Neural crest cell (in vitro differentiated cells): Measurements from ENCODE around the gene HBA2. TPM values are rescaled to one million over a fixed set of nuclear protein-coding genes. Genes with fewer than 3 reads are reported as not detected.
A peak's percentile ranks its signal among the peaks of the same experiment; 100 is the strongest.
"Not testable (repeated sequence)": the region's sequence is repeated elsewhere in the genome, so short reads cannot be mapped to it uniquely, and the experiment has no call there.

Source experiments
- DNase-seq: peaks from one replicate; pipeline ENCODE4 v3.0.0; 2021; ENCODE audit warnings: low read depth, mixed read lengths, low spot score
- H3K27ac Mint-ChIP-seq: one replicate; pipeline ENCODE4 v1.8.0; 2021; ENCODE audit warnings: mild to moderate bottlenecking, mixed read lengths; ENCODE audit not compliant: unreplicated experiment
- H3K27me3 Mint-ChIP-seq: 2 replicates; pipeline ENCODE4 v1.8.0; 2021; ENCODE audit warnings: low read depth, mild to moderate bottlenecking, mixed read lengths
- H3K36me3 Mint-ChIP-seq: 2 replicates; pipeline ENCODE4 v1.8.0; 2021; ENCODE audit warnings: low read depth, mild to moderate bottlenecking, mixed read lengths
- H3K4me1 Mint-ChIP-seq: 2 replicates; pipeline ENCODE4 v1.8.0; 2021; ENCODE audit warnings: mixed read lengths
- H3K4me3 Mint-ChIP-seq: one replicate; pipeline ENCODE4 v1.8.0; 2021; ENCODE audit warnings: mild to moderate bottlenecking, mixed read lengths
- H3K9me3 Mint-ChIP-seq: 2 replicates; pipeline ENCODE4 v1.8.0; 2021; ENCODE audit warnings: mixed read lengths
- CTCF ChIP-seq: fragments of 200-600 bp; sonication (generic); conservative IDR thresholded peaks from 2 replicates; pipeline ENCODE4 v1.5.0; 2021; ENCODE audit warnings: antibody characterized with exemption, mild to moderate bottlenecking
- total RNA-seq: library from RNA; stranded (reverse); gene quantifications from 2 replicates; pipeline ENCODE4 v1.2.1, GENCODE V29; 2021

The HBA2 gene
- total RNA-seq, 1 donor from 2014 or later, result not detected

GRCh38 chr16:143456-143855 is 29.2 kb upstream of the HBA2 start:
- Mint-ChIP-seq H3K27me3 (peaks cover 12% of the 10 kb centered on the region), H3K4me1 (peaks cover 5% of the 10 kb centered on the region), H3K27ac (no peak overlapping the region), H3K9me3 (no peaks in the 10 kb centered on the region), H3K36me3 (no peaks in the 10 kb centered on the region), H3K4me3 (no peak overlapping the region)
- no peak for TF ChIP-seq CTCF
- no peak for DNase-seq

GRCh38 chr16:144797-145252 is 27.9 kb upstream of the HBA2 start:
- Mint-ChIP-seq H3K27ac (no peak overlapping the region), H3K27me3 (peaks cover 25% of the 10 kb centered on the region), H3K4me1 (no peaks in the 10 kb centered on the region), H3K4me3 (no peak overlapping the region), H3K9me3 (no peaks in the 10 kb centered on the region), H3K36me3 (no peaks in the 10 kb centered on the region)
- no peak for DNase-seq
- no peak for TF ChIP-seq CTCF

- TF ChIP-seq CTCF, result no peak
- Mint-ChIP-seq H3K4me1 (no peaks in the 10 kb centered on the region), H3K27me3 (peaks cover 43% of the 10 kb centered on the region), H3K9me3 (no peaks in the 10 kb centered on the region), H3K4me3 (no peak overlapping the region), H3K27ac (no peak overlapping the region), H3K36me3 (no peaks in the 10 kb centered on the region)
- no peak for DNase-seq
These were observed 26.0 kb upstream of the HBA2 start for GRCh38 chr16:146646-147045.

GRCh38 chr16:149024-149660 is 23.5 kb upstream of the HBA2 start:
- no peak for DNase-seq
- H3K4me3 Mint-ChIP-seq, result no peak overlapping the region
- no peaks in the 10 kb centered on the region for H3K36me3 Mint-ChIP-seq
- no peak overlapping the region for H3K27ac Mint-ChIP-seq
- no peaks in the 10 kb centered on the region for H3K9me3 Mint-ChIP-seq
- no peaks in the 10 kb centered on the region for H3K4me1 Mint-ChIP-seq
- no peak for TF ChIP-seq CTCF
- peaks cover 52% of the 10 kb centered on the region for H3K27me3 Mint-ChIP-seq

- no peak for TF ChIP-seq CTCF
- Mint-ChIP-seq H3K4me1 (peaks cover 7% of the 10 kb centered on the region), H3K9me3 (no peaks in the 10 kb centered on the region), H3K27me3 (peaks cover 77% of the 10 kb centered on the region), H3K36me3 (no peaks in the 10 kb centered on the region), H3K4me3 (peak within 1 kb of the TSS; percentile 65), H3K27ac (no peak within 1 kb of the TSS)
- no peak for DNase-seq
These were observed 20.2 kb upstream of the HBA2 start, which contains the start of gene HBZ for GRCh38 chr16:152141-153128. HBZ (plus strand) TSS chr16:152644; CDS start chr16:152910, 266 bp downstream.

- not testable (repeated sequence) for H3K9me3 Mint-ChIP-seq, H3K4me1 Mint-ChIP-seq, DNase-seq, H3K36me3 Mint-ChIP-seq, H3K27ac Mint-ChIP-seq
- Mint-ChIP-seq H3K4me3 (peak overlapping the region; percentile 54), H3K27me3 (peaks cover 83% of the 10 kb centered on the region)
These were observed 19.6 kb upstream of the HBA2 start for GRCh38 chr16:153129-153521.

- not testable (repeated sequence) for H3K4me3 Mint-ChIP-seq, H3K9me3 Mint-ChIP-seq, H3K27ac Mint-ChIP-seq, DNase-seq, H3K36me3 Mint-ChIP-seq, H3K4me1 Mint-ChIP-seq
- peaks cover 81% of the 10 kb centered on the region for H3K27me3 Mint-ChIP-seq
These were observed 19.0 kb upstream of the HBA2 start for GRCh38 chr16:153550-154216.
